ENCODE data around the gene OR2H2.

- TF ChIP-seq CTCF (IDR thresholded peaks at IDR 0.05; ENCODE audit: low read depth, low read length, missing input control): no peak
- no peak for TF ChIP-seq GABPA (IDR thresholded peaks at IDR 0.05 in 1 of 2, conservative IDR thresholded peaks at IDR 0.05 in 1 of 2)
- no peak for TF ChIP-seq MAX (IDR thresholded peaks at IDR 0.05)
- TF ChIP-seq NR2F2 (IDR thresholded peaks at IDR 0.05): no peak
- TF ChIP-seq ATF3 (IDR thresholded peaks at IDR 0.05): no peak
- no peak for TF ChIP-seq TAF1 (conservative IDR thresholded peaks at IDR 0.05)
- TF ChIP-seq REST (IDR thresholded peaks at IDR 0.05): no peak
These were observed 13.3 kb downstream of the OR2H2 start for GRCh38 chr6:29598172-29598747.

Measured in liver (tissue), 3 donors.